SH-SY5Y (cell line): ENCODE measurements around the gene MRPL42.

Experiments
- GATA2 ChIP-seq: IDR thresholded peaks from 2 replicates; pipeline ENCODE4 v1.6.1; 2011; ENCODE audit warnings: mild to moderate bottlenecking, low read depth, low read length
- GATA3 ChIP-seq: IDR thresholded peaks from 2 replicates; pipeline ENCODE4 v1.6.1; 2011; ENCODE audit warnings: low read depth, mild to moderate bottlenecking, low read length, moderate library complexity

DNA sequence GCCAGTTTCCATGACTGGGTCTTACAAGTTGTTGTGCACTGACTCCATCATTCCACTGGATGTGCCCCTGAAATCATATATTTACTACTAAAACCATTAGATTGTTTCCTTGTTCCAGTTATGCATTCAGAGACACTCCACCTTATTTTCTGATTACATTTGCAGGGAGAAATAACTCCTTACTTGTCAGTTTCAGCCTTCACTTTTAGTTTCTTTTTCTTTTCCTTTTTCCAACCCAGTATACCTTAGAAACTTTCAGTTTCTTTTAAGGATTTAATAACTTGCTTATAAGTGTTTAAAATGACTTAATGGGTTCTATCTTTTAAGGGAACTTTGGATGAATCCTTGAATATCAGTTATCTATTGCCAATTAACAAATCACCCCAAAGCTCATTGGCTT lies 39.9 kb downstream of the MRPL42 start:
- TF ChIP-seq GATA2 (no peak), GATA3 (no peak)
